ENCODE data around the gene ZNF2. TPM values are rescaled to one million over a fixed set of nuclear protein-coding genes. Genes with fewer than 3 reads are reported as not detected.

ZNF2 gene
- total and polyA plus RNA-seq, 2 of the 13 experiments (the other 11 are each of a cell fraction or from before 2014, with no cell fraction given) = 4.3 to 6.1 TPM

DNA sequence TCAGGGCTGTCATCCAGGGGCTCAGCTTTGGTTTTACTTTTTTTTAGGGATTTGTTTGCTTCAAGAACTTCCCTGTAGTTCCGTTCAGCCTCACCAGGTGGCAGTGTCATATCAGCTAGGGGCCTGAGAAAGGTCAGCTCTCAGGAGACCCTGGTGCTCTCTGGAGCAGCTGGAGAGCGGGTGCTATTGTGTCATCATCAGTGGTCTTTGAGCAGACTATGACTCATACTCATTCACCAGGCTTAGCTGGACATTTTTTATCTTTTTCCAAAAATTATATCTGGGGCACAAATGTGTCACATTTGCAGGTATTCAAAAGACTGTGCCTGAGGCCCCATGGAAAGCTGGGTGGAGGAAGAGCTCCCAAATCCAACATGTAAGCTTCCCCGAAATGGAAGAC is 66.1 kb downstream of the ZNF2 start (continued):
- TF ChIP-seq CBX5 (CRISPR knock-in tag; IDR thresholded peaks at IDR 0.05; ENCODE audit: borderline replicate concordance) (peak; percentile 49; the same call in 1 of the 2 replicates), ZBTB7B (CRISPR knock-in tag; IDR thresholded peaks at IDR 0.05) (peak; percentile 21; the same call in 1 of the 2 replicates), KDM4B (CRISPR knock-in tag; IDR thresholded peaks at IDR 0.05) (0 out of 2 replicates have a peak, but pooled peaks have one; percentile 51), CEBPG (CRISPR knock-in tag; IDR thresholded peaks at IDR 0.05) (peak; percentile 78), CCDC6 (CRISPR knock-in tag; IDR thresholded peaks at IDR 0.05) (0 out of 2 replicates have a peak, but pooled peaks have one; percentile 34), EP300 (IDR thresholded peaks at IDR 0.05; ENCODE audit: low read depth in 2 of 2, low read length in 2 of 2) (peak in 1 of 2 experiments; percentile 22; a peak in 1 of 4 replicates), EP300 (CRISPR knock-in tag; IDR thresholded peaks at IDR 0.05; ENCODE audit: borderline replicate concordance) (no peak), ZNF629 (CRISPR knock-in tag; conservative IDR thresholded peaks at IDR 0.05) (no peak), ETV5 (CRISPR knock-in tag; IDR thresholded peaks at IDR 0.05; ENCODE audit: borderline replicate concordance) (peak; percentile 34; the same call in 1 of the 2 replicates), NR2F6 (IDR thresholded peaks at IDR 0.05) (peak; percentile 95), NR2F6 (CRISPR knock-in tag; IDR thresholded peaks at IDR 0.05) (peak; percentile 94), FOXK1 (CRISPR knock-in tag; IDR thresholded peaks at IDR 0.05; ENCODE audit: borderline replicate concordance, low read depth) (peak; percentile 40; the same call in 1 of the 2 replicates), FOSL1 (CRISPR knock-in tag; IDR thresholded peaks at IDR 0.05; ENCODE audit: borderline replicate concordance) (peak; percentile 78; the same call in 1 of the 2 replicates), ASH2L (IDR thresholded peaks at IDR 0.05; ENCODE audit: insufficient read length, low read depth, low read length) (no peak), GLI4 (CRISPR knock-in tag; IDR thresholded peaks at IDR 0.05; ENCODE audit: borderline replicate concordance) (0 out of 2 replicates have a peak, but pooled peaks have one; percentile 64), GTF2F1 (IDR thresholded peaks at IDR 0.05; ENCODE audit: low read length) (no peak), FIP1L1 (IDR thresholded peaks at IDR 0.05; ENCODE audit: borderline replicate concordance, insufficient read depth, low read depth, low read length) (no peak), MIER3 (CRISPR knock-in tag; IDR thresholded peaks at IDR 0.05; ENCODE audit: borderline replicate concordance) (0 out of 2 replicates have a peak, but pooled peaks have one; percentile 36), ZNF777 (CRISPR knock-in tag; IDR thresholded peaks at IDR 0.05) (no peak), RFX5 (IDR thresholded peaks at IDR 0.05; ENCODE audit: low read depth, low read length) (no peak), ELF3 (CRISPR knock-in tag; IDR thresholded peaks at IDR 0.05) (peak; percentile 60; the same call in 1 of the 2 replicates), RORA (CRISPR knock-in tag; IDR thresholded peaks at IDR 0.05) (no peak), HMG20A (CRISPR knock-in tag; IDR thresholded peaks at IDR 0.05; ENCODE audit: borderline replicate concordance) (peak; percentile 34; the same call in 1 of the 2 replicates), GPN1 (CRISPR knock-in tag; IDR thresholded peaks at IDR 0.05; ENCODE audit: borderline replicate concordance) (no peak), ZC3H4 (CRISPR knock-in tag; IDR thresholded peaks at IDR 0.05; ENCODE audit: borderline replicate concordance) (no peak), ZFP36L2 (CRISPR knock-in tag; IDR thresholded peaks at IDR 0.05) (no peak), SAP130 (CRISPR knock-in tag; IDR thresholded peaks at IDR 0.05; ENCODE audit: low read depth) (peak; percentile 35; the same call in 1 of the 2 replicates)
- TF ChIP-seq, protein P1, sequence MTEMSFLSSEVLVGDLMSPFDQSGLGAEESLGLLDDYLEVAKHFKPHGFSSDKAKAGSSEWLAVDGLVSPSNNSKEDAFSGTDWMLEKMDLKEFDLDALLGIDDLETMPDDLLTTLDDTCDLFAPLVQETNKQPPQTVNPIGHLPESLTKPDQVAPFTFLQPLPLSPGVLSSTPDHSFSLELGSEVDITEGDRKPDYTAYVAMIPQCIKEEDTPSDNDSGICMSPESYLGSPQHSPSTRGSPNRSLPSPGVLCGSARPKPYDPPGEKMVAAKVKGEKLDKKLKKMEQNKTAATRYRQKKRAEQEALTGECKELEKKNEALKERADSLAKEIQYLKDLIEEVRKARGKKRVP (CRISPR knock-in tag; IDR thresholded peaks at IDR 0.05) = peak in 1 of 2 experiments; percentile 58; a peak in 1 of 4 replicates
- TF ChIP-seq, protein P2, sequence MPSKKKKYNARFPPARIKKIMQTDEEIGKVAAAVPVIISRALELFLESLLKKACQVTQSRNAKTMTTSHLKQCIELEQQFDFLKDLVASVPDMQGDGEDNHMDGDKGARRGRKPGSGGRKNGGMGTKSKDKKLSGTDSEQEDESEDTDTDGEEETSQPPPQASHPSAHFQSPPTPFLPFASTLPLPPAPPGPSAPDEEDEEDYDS (CRISPR knock-in tag; IDR thresholded peaks at IDR 0.05) = no peak
- TF ChIP-seq, protein P3, sequence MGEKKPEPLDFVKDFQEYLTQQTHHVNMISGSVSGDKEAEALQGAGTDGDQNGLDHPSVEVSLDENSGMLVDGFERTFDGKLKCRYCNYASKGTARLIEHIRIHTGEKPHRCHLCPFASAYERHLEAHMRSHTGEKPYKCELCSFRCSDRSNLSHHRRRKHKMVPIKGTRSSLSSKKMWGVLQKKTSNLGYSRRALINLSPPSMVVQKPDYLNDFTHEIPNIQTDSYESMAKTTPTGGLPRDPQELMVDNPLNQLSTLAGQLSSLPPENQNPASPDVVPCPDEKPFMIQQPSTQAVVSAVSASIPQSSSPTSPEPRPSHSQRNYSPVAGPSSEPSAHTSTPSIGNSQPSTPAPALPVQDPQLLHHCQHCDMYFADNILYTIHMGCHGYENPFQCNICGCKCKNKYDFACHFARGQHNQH (CRISPR knock-in tag; IDR thresholded peaks at IDR 0.05) = peak; percentile 48; the same call in 1 of the 2 replicates
- TF ChIP-seq, protein P4, sequence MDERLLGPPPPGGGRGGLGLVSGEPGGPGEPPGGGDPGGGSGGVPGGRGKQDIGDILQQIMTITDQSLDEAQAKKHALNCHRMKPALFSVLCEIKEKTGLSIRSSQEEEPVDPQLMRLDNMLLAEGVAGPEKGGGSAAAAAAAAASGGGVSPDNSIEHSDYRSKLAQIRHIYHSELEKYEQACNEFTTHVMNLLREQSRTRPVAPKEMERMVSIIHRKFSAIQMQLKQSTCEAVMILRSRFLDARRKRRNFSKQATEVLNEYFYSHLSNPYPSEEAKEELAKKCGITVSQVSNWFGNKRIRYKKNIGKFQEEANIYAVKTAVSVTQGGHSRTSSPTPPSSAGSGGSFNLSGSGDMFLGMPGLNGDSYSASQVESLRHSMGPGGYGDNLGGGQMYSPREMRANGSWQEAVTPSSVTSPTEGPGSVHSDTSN (CRISPR knock-in tag; IDR thresholded peaks at IDR 0.05) = no peak

All from HepG2 (cell line).